T-helper 1 cell treated with Interleukin-12 subunit alpha and Interleukin-12 subunit beta and Interleukin-4 antibody, amounts not matched to agents 30 μg/mL and 1 μg/mL, for 36 hours (primary cell): ENCODE data around the gene CCNJ.
"Not testable (repeated sequence)": the region's sequence is repeated elsewhere in the genome, so short reads cannot be mapped to it uniquely, and the experiment has no call there.

Experiments used
- H3K27ac Mint-ChIP-seq: one replicate; pipeline ENCODE4 v1.8.0; 2021; ENCODE audit warnings: mild to moderate bottlenecking, mixed read lengths
- H3K27me3 Mint-ChIP-seq: one replicate; pipeline ENCODE4 v1.8.0; 2021; ENCODE audit warnings: low read depth, mixed read lengths
- H3K36me3 Mint-ChIP-seq: one replicate; pipeline ENCODE4 v1.8.0; 2021; ENCODE audit warnings: low read depth, mixed read lengths
- H3K4me1 Mint-ChIP-seq: one replicate; pipeline ENCODE4 v1.8.0; 2021; ENCODE audit warnings: low read depth, mixed read lengths
- H3K4me3 Mint-ChIP-seq: one replicate; pipeline ENCODE4 v1.8.0; 2021; ENCODE audit warnings: mild to moderate bottlenecking, moderate library complexity, mixed read lengths
- H3K9me3 Mint-ChIP-seq: one replicate; pipeline ENCODE4 v1.8.0; 2021; ENCODE audit warnings: mixed read lengths

The CCNJ gene, protein sequence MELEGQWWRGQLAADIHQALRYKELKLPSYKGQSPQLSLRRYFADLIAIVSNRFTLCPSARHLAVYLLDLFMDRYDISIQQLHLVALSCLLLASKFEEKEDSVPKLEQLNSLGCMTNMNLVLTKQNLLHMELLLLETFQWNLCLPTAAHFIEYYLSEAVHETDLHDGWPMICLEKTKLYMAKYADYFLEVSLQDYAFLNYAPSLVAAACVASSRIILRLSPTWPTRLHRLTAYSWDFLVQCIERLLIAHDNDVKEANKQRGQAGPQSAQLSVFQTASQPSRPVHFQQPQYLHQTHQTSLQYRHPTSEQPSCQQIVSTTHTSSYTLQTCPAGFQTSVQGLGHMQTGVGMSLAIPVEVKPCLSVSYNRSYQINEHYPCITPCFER

DNA sequence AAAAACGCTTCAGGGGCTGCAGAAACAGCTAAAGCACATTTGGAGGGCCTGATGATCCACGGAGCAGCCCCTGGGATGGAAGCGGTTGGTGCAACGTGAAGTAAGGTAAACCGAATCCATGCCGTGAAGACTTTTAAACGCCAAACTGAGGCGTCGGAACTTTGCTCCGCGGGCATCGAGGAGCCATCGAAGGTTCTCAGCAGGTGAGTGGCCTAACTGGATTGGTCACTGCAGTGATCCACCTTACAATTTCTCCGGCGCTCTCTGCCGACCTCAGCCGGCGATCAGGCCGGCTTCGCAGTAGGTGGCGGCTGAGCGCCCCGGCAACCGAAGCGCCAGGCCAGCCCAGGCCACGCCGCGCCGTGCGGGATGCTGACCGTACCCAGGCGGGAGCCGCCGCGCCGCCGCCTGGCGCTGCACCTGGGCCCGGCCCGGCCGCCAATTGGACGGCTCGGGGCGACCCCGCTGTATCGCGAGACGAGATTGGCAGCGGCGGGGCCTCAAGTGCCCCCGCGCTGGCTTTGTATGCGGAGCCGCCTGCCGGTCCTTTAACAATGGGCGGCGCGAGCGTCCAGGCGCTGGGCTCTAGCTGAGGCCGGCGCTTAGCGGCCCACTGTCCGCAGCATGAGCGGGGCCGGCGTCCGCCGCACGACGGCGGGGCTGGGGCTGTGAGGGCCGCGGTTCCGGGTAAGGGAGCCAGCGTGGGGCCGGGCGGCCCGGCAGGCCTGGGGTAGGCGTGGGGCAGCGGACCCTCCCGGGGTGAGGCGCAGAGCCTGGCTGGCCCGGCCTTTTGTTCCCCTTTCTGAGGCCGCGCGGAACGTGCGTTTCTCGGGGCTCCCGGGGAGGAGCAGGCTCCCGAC, at the start of gene CCNJ:
Gene CCNJ (plus strand): TSS at position 551 of the 860 bp plus-strand sequence. CDS start 811 bp downstream, outside the sequence.
- Mint-ChIP-seq H3K4me3 (peak within 1 kb of the TSS; percentile 93), H3K36me3 (peaks cover 17% of the 10 kb centered on the region), H3K4me1 (peaks cover 38% of the 10 kb centered on the region), H3K27me3 (peaks cover 8% of the 10 kb centered on the region), H3K9me3 (no peaks in the 10 kb centered on the region), H3K27ac (peak within 1 kb of the TSS; percentile 87)

DNA sequence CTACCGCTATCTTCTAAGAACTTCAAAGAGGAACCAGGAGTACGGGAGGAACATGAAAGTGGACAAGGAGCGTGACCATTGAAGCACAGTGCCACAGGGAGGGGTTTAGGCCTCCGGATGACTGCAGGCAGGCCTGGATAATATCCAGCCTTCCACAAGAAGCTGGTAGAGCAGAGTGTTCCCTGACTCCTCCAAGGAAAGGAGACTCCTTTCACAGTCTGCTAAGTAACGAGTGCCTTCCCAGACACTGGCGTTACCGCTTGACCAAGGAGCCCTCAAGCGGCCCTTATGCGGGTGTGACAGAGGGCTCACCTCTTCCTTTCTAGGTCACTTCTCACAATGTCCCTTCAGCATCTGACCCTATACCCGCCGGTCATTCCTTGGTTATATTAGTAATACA, 49.0 kb upstream of the CCNJ start:
- not testable (repeated sequence) for H3K4me3 Mint-ChIP-seq, H3K27ac Mint-ChIP-seq, H3K36me3 Mint-ChIP-seq, H3K4me1 Mint-ChIP-seq, H3K9me3 Mint-ChIP-seq
- H3K27me3 Mint-ChIP-seq, result peaks cover 12% of the 10 kb centered on the region

DNA sequence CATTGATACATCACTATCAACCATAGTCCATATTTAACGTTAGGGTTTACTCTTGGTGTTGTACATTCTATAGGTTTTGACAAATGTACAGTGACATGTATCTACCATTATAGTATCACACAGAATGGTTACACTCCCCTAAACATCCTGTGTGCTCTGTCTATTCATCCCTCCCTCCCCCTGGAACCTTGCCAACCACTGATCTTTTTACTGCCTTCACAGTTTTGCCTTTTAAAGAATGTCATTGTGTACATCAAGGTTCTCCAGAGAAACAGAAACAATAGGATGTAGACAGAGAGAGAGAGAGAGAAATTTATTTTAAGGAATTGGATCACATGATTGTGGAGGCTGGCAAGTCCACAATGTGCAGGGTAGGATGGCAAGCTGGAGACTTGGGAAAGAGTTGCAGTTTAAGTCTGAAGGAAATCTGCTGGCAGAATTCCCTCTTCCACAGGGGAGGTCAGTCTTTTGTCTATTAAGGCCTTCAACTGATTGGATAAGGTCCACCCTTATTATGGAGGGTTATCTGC, 45.1 kb upstream of the CCNJ start:
- Mint-ChIP-seq H3K4me1 (no peaks in the 10 kb centered on the region), H3K36me3 (no peaks in the 10 kb centered on the region), H3K27ac (no peak overlapping the region), H3K4me3 (no peak overlapping the region), H3K27me3 (no peaks in the 10 kb centered on the region), H3K9me3 (no peaks in the 10 kb centered on the region)

DNA sequence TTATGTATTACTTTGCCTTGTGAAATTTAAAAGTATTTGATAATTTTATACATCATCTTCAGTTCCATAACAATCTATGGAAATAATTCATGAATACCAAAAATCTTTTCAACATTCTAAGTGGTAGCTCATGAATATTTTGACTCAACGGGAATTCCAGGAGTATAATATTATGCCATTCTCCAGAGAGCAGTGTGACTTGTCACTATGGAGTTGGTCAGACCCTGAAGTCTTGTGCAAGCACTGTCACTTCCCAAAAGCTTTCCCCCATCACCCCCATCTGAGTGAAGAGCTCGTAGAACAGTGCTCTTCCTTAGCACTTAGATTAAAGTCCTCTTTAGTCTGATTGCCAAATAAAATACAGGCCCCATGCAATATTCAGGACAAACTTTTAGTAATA, 29.4 kb upstream of the CCNJ start:
- no peak overlapping the region for H3K27ac Mint-ChIP-seq
- peaks cover 2% of the 10 kb centered on the region for H3K4me1 Mint-ChIP-seq
- H3K9me3 Mint-ChIP-seq, result no peaks in the 10 kb centered on the region
- H3K36me3 Mint-ChIP-seq, result no peaks in the 10 kb centered on the region
- peaks cover 21% of the 10 kb centered on the region for H3K27me3 Mint-ChIP-seq
- H3K4me3 Mint-ChIP-seq, result no peak overlapping the region

DNA sequence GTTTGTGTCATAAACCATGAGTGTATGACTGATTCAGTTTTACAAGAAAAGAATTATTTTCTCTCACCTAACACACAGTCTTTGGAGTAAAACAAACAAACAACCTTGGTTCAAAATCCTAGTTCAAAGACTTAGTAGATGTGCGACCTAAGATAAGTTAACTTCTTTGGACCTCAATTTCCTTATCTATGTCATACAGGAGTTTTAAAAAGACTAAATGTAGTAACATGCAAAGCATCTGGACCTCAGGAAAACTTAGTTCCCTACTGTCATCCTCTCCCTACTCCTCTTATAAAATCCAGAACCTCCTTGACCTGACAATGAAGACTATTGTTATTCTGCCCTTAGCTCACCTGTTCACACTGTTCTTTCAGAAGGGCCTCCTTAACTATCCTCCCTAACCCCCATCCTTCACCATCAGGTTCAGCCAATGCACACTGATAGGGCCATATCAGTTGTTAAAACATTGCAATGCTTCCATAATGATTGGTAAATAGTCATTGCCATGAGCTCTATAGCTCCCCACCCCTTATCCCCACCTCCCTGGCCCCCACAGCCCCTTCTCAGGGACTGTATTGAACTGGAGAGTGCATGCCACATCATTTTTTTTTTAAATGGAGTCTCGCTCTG, 28.8 kb upstream of the CCNJ start:
- H3K4me1 Mint-ChIP-seq, result peaks cover 2% of the 10 kb centered on the region
- no peak overlapping the region for H3K27ac Mint-ChIP-seq
- H3K36me3 Mint-ChIP-seq, result no peaks in the 10 kb centered on the region
- no peaks in the 10 kb centered on the region for H3K9me3 Mint-ChIP-seq
- H3K4me3 Mint-ChIP-seq, result no peak overlapping the region
- peaks cover 16% of the 10 kb centered on the region for H3K27me3 Mint-ChIP-seq

DNA sequence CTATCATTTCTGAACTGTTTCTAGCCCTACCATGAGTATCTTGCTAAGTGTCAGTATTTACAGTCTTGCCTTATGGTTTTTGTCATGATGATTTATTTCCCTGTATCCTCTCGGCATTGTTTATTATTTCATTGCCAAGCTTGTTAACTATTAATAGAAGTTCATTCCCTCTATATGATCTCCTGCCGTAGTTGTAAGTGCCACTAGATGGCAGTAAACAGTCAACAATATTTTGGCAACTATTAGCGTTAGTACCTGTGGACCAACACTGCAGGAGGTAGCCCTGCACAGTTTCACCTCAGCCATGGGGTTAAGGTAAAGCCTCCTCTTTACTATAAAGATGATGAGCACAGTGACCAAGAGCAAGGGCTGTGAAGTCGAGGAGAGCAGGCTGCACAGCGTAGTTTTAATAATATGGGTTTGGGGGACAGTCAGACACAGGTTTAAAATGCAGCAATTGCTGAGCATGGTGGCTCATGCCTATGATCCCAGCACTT, 26.1 kb upstream of the CCNJ start:
- no peak overlapping the region for H3K27ac Mint-ChIP-seq

DNA sequence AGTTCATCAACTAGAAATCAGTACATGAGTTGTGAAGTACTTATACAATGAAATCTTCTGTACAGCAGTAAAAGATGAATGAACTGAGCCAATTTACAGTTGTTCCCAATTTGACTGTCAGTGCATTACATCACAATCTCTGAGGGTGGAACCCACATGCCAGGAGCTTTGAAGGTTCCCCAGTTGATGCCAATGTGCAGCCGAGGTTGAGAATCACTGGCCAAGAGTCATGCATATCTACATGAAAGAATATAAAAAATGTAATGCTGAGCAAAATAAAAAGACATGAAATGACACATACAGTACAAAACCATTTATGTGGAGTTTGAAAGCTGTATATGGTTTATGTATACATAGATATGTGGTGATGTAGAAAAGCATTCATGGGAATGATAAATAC, 22.1 kb upstream of the CCNJ start:
- Mint-ChIP-seq H3K9me3 (no peaks in the 10 kb centered on the region), H3K27ac (no peak overlapping the region), H3K4me3 (no peak overlapping the region), H3K4me1 (peaks cover 2% of the 10 kb centered on the region), H3K27me3 (peaks cover 5% of the 10 kb centered on the region), H3K36me3 (no peaks in the 10 kb centered on the region)

More for the DNA sequence above, 26.1 kb upstream of the CCNJ start:
- peaks cover 2% of the 10 kb centered on the region for H3K4me1 Mint-ChIP-seq
- peaks cover 13% of the 10 kb centered on the region for H3K27me3 Mint-ChIP-seq
- H3K4me3 Mint-ChIP-seq, result no peak overlapping the region
- no peaks in the 10 kb centered on the region for H3K9me3 Mint-ChIP-seq
- H3K36me3 Mint-ChIP-seq, result no peaks in the 10 kb centered on the region

DNA sequence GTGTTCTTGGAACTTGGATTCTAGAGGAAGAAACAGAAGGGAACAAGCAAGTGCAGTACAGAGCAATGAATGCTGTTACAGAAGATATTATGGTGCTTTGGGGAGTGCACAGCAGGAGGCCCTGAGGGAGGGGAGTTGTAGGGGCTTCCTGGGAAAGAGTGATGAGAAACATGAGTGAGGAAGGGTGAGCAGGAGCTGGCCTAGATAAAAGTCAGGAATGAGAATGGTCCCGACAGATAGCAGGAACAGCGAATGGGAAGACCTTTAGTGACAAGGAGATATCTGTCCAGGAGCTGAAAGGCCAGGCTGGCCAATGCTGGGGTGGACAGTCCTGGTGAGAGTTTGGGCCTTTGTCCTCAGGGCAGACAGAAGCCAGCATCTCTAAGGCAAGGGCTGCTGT, 20.6 kb upstream of the CCNJ start:
- H3K27ac Mint-ChIP-seq, result no peak overlapping the region

DNA sequence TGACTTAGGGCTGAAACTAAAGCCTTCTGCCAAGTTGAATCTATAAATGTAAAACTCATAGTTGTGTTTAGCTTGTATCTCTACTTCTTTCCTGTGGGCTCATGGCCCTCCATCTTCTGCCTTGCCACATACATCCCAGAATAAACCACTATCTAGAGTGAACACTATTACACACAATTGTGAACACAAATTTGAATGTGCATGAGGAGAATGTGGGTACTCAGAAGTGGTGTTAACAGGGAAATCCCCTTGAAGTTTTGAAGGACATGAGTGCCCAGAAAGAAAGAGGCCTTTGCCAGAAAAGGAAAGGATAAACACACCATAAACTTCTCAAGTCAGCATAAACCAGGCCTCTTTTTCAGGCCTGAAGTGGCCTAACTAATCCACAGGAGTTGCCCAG, 20.2 kb upstream of the CCNJ start:
- H3K27me3 Mint-ChIP-seq, result no peaks in the 10 kb centered on the region
- H3K4me1 Mint-ChIP-seq, result no peaks in the 10 kb centered on the region
- no peaks in the 10 kb centered on the region for H3K36me3 Mint-ChIP-seq
- H3K4me3 Mint-ChIP-seq, result no peak overlapping the region
- H3K27ac Mint-ChIP-seq, result no peak overlapping the region
- no peaks in the 10 kb centered on the region for H3K9me3 Mint-ChIP-seq

More for the DNA sequence above, 20.6 kb upstream of the CCNJ start:
- H3K4me1 Mint-ChIP-seq, result no peaks in the 10 kb centered on the region
- H3K4me3 Mint-ChIP-seq, result no peak overlapping the region
- H3K36me3 Mint-ChIP-seq, result no peaks in the 10 kb centered on the region
- no peaks in the 10 kb centered on the region for H3K9me3 Mint-ChIP-seq
- H3K27me3 Mint-ChIP-seq, result no peaks in the 10 kb centered on the region

DNA sequence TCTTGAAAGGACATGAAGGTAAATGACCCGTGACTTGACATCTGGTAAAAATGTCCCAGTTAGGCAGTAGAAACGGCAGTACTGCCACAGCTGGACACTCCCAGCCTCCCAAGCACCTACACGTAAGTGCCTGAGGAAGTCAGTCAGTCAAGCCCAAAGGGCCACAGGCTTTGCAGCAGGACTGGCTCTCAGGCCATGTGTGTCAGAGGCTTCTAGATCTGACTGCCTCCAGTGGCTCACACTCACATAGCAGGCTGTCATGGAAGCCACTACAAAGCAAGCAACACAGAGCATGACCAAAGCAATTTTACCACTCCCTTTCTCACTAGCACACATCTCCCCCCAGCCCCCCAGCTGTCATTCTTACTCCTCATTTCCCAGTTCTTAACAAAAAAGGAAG, 17.8 kb upstream of the CCNJ start:
- H3K27ac Mint-ChIP-seq, result no peak overlapping the region
- H3K9me3 Mint-ChIP-seq, result no peaks in the 10 kb centered on the region
- H3K4me3 Mint-ChIP-seq, result no peak overlapping the region
- no peaks in the 10 kb centered on the region for H3K36me3 Mint-ChIP-seq
- H3K4me1 Mint-ChIP-seq, result no peaks in the 10 kb centered on the region
- peaks cover 11% of the 10 kb centered on the region for H3K27me3 Mint-ChIP-seq

DNA sequence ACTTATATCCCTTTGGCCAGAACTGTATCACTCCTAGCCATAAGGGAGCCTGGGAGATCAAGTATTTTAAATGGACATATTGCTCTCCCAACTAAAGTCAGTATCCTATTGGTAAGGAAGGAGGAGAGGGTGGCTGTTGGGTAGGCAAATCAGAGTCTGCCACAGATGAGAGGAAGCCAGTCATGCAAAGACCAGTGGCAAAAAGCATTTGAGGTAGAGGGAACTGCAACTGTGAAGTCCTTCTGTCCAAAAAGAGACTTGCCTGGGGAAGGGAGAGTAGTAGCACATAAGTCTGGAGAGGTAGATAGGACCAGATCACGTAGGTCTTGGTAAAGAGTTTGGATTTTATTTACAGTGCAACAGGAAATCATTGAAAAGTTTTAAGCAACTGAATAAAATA, 8.8 kb upstream of the CCNJ start:
- no peaks in the 10 kb centered on the region for H3K4me1 Mint-ChIP-seq
- no peaks in the 10 kb centered on the region for H3K9me3 Mint-ChIP-seq
- no peaks in the 10 kb centered on the region for H3K36me3 Mint-ChIP-seq
- peaks cover 28% of the 10 kb centered on the region for H3K27me3 Mint-ChIP-seq
- no peak overlapping the region for H3K4me3 Mint-ChIP-seq
- no peak overlapping the region for H3K27ac Mint-ChIP-seq

DNA sequence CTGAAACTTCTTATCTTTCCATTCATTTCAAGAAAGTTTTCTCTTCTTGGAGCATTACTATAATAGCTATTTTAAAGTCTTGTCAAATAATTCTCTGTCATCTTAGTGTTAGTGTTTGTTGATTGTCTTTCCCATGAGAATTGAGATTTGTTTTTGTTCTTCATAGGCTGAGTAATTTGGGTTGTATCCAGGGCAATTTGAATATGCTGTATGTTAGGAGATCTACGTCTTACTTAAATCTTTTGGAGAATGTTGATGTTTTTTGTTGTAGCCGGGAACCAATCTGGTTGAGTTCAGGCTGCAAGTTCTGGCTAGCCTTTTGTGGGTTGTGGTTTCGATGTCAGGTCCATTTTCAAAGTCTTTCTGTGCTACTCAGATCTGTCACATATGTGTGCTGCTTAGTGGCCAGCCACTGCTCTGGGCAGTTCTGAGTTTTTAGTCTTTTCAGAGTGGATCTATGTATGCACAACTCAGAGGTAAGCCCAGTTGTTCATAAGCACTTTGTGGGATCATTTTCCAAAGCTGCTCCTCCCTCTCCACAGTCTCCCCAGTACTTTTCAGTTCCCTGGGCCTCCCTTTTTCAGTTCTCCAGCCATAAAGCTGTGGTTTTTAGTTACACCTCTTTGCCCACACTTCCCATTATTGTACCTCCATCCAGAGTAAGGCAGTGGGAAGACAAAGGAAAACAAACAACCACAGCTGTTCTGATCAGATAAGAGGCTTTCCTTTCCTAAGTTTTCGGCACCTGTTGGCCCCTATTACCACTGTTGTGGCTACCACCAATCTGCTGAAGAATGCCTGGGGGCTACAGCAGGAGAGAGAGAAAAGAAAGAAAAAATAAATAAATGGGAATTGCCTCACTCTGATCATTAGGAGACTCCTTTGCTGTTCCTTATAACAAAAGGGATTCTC, 4.7 kb upstream of the CCNJ start:
- H3K4me1 Mint-ChIP-seq, result peaks cover 7% of the 10 kb centered on the region
- no peaks in the 10 kb centered on the region for H3K9me3 Mint-ChIP-seq
- no peaks in the 10 kb centered on the region for H3K36me3 Mint-ChIP-seq
- H3K4me3 Mint-ChIP-seq, result no peak overlapping the region
- H3K27ac Mint-ChIP-seq, result no peak overlapping the region
- H3K27me3 Mint-ChIP-seq, result peaks cover 22% of the 10 kb centered on the region

DNA sequence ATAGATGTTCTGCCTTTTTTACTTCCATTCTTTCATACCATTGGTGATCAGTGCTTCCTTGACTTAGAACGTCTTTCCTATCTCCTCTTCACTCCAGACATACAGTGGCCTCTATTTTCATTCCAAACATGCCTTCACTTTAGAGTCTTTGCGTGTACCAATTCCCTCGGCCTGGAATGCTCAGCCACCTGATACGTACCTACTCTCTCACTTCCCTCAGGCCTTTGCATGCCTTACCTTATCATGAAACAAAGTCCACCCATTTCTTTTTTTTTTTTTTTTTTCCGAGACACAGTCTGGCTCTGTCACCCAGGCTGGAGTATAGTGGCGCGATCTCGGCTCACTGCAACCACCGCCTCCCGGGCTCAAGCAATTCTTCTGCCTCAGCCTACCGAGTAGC, 2.2 kb upstream of the CCNJ start:
- H3K27me3 Mint-ChIP-seq, result peaks cover 22% of the 10 kb centered on the region
- no peaks in the 10 kb centered on the region for H3K9me3 Mint-ChIP-seq
- H3K4me1 Mint-ChIP-seq, result peaks cover 25% of the 10 kb centered on the region
- H3K4me3 Mint-ChIP-seq, result no peak overlapping the region
- peaks cover 6% of the 10 kb centered on the region for H3K36me3 Mint-ChIP-seq
- H3K27ac Mint-ChIP-seq, result no peak overlapping the region
